HUES6 (cell line): ENCODE measurements around the gene NTRK2.

ENCODE experiments used
- H3K27ac ChIP-seq: 2 replicates; pipeline ENCODE4 v1.7.0; 2013; ENCODE audit warnings: low read depth, mild to moderate bottlenecking, low read length, inconsistent platforms
- H3K27me3 ChIP-seq: 2 replicates; pipeline ENCODE4 v1.6.1; 2013; ENCODE audit warnings: low read length; ENCODE audit not compliant: control insufficient read depth, insufficient read depth
- H3K36me3 ChIP-seq: 2 replicates; pipeline ENCODE4 v1.6.1; 2013; ENCODE audit warnings: low read length; ENCODE audit not compliant: control insufficient read depth, insufficient read depth
- H3K4me1 ChIP-seq: 2 replicates; pipeline ENCODE4 v1.6.1; 2013; ENCODE audit warnings: low read length; ENCODE audit not compliant: control insufficient read depth, insufficient read depth
- H3K4me3 ChIP-seq: 2 replicates; pipeline ENCODE4 v1.5.1; 2013; ENCODE audit warnings: low read depth, low read length
- H3K9ac ChIP-seq: one replicate; pipeline ENCODE4 v1.6.1; 2013; ENCODE audit warnings: mild to moderate bottlenecking, low read length
- H3K9me3 ChIP-seq: 2 replicates; pipeline ENCODE4 v1.6.1; 2013; ENCODE audit warnings: low read depth, low read length; ENCODE audit not compliant: control insufficient read depth, insufficient read depth

The NTRK2 gene

DNA sequence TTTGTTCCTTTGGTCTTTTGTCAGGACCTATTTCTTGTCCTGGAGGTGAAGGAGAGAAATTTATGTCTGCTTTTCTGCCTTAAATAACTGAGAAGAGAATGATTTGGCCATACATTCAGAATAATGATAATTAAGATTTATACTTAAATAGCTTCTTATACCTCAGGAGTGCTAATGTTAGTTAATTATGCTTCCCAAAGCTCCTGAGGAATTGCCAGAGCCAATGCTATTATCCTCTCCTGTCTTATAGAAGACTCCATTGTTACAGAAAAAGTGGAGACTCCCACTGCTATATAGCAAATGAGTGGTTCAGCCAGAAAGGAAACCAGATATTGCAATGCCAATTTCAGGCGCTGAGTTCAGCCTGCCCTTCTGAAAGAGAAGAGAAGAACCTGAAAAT lies 67.0 kb downstream of the NTRK2 start:
- H3K36me3 ChIP-seq = no peaks in the 10 kb centered on the region
- H3K27ac ChIP-seq = no peak overlapping the region
- no peak overlapping the region for H3K4me3 ChIP-seq
- no peak overlapping the region for H3K9ac ChIP-seq
- H3K27me3 ChIP-seq = no peaks in the 10 kb centered on the region
- H3K9me3 ChIP-seq = no peaks in the 10 kb centered on the region
- H3K4me1 ChIP-seq = peaks cover 10% of the 10 kb centered on the region; the same call in 1 of the 2 replicates

DNA sequence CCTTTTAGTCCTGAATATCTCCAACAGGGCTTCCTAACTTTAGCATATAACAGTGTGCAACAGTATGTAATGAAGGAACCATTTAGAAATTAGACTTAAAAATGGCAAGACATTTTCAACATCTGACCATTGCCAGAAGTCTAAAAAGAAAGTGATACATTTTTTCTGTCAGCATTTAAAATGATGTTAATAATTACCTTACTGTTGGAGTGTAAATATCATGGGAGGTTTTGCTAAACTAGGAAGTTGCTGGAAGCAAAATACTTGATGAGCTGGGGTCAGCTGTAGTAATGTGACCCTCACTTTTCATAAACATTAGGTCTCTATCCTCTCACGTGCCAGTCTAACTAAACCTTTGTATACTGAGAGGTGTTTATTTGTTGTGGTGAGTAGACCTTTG lies 68.8 kb downstream of the NTRK2 start:
- H3K4me3 ChIP-seq = no peak overlapping the region
- H3K36me3 ChIP-seq = no peaks in the 10 kb centered on the region
- H3K9me3 ChIP-seq = no peaks in the 10 kb centered on the region
- H3K27ac ChIP-seq = no peak overlapping the region
- peaks cover 10% of the 10 kb centered on the region; the same call in 1 of the 2 replicates for H3K4me1 ChIP-seq
- H3K9ac ChIP-seq = no peak overlapping the region
- no peaks in the 10 kb centered on the region for H3K27me3 ChIP-seq

DNA sequence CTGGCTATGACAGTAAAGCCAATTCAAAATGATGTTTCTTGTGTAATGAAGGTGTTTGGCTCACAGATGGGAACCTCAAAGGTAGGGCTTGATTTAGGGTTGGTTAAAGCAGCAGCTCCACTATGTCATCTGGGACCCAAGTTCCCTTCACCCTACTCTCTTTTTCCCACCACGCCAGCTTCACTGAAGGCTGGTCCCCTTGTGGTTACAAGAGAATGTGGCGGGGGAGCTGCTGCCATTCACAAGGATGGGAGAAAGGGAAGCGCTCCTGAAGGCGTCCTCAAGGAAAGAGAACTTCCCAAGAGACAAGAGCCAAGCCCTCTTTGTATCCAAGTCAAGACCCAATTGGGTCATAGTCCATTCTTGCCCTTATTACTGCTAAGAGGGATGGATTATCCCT lies 72.7 kb downstream of the NTRK2 start:
- H3K27ac ChIP-seq = no peak overlapping the region
- H3K36me3 ChIP-seq = no peaks in the 10 kb centered on the region
- no peak overlapping the region for H3K4me3 ChIP-seq
- no peaks in the 10 kb centered on the region for H3K27me3 ChIP-seq
- no peak overlapping the region for H3K9ac ChIP-seq
- H3K9me3 ChIP-seq = no peaks in the 10 kb centered on the region
- no peaks in the 10 kb centered on the region for H3K4me1 ChIP-seq

DNA sequence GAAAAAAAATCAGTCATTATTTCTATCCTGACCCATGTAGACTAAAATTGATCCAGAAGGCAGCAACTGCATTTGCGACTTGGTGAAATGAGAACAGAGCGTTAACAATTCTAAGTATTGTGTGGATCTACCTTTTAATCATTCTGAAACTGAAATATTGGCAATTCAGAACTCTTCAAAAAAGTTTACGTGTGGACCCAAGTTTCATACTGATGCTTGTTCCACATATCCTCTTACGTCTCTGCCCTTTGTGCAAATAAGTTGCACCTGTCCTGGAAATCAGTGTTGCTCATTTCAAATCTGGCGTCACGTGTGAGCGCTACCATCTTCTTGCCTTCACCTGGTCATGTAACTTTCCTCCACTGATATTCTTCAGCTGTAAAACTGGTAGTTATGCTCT lies 74.7 kb downstream of the NTRK2 start:
- H3K9me3 ChIP-seq = no peaks in the 10 kb centered on the region
- H3K9ac ChIP-seq = no peak overlapping the region
- H3K27me3 ChIP-seq = no peaks in the 10 kb centered on the region
- H3K27ac ChIP-seq = no peak overlapping the region
- no peak overlapping the region for H3K4me3 ChIP-seq
- H3K4me1 ChIP-seq = no peaks in the 10 kb centered on the region
- no peaks in the 10 kb centered on the region for H3K36me3 ChIP-seq

DNA sequence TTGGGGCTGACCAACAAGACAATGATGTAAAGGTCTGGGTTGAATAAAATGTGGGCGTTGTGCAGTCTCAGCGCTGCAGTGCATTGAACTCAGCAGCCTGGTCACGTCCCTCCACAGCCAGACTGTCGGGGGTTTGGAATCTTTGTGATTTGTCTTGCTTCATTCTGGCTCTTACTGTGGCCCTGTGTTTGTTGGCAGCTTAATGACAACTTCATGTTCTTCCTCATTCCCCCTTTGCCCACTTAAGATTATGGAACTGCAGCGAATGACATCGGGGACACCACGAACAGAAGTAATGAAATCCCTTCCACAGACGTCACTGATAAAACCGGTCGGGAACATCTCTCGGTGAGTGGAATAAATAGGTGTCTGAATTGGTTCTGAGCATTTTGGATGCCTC lies 75.2 kb downstream of the NTRK2 start:
- H3K36me3 ChIP-seq = no peaks in the 10 kb centered on the region

DNA sequence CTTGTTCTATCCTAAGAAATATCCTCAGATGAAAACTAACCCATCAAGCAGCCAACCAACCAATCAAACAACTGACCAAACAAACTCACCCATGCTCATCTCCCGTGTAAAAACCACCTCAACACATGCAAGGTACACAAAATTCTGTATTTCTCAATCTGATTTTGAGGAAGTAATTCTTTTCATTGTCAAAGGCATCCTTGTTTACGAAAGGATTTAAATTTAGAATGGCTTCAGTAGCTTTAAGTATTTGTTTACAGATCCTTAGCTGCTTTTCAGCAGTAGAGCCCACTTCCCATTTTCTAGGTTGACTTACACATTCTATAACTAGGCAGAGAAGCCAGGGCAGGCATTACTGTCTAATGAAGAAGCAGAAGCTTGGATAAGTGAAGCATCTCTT lies 78.6 kb downstream of the NTRK2 start:
- Histone ChIP-seq H3K36me3 (no peaks in the 10 kb centered on the region), H3K9me3 (no peaks in the 10 kb centered on the region), H3K27me3 (no peaks in the 10 kb centered on the region), H3K27ac (no peak overlapping the region), H3K4me1 (no peaks in the 10 kb centered on the region), H3K9ac (no peak overlapping the region), H3K4me3 (no peak overlapping the region)

More for the DNA sequence above, 75.2 kb downstream of the NTRK2 start:
- Histone ChIP-seq H3K4me3 (no peak overlapping the region), H3K4me1 (no peaks in the 10 kb centered on the region), H3K27ac (no peak overlapping the region), H3K9ac (no peak overlapping the region), H3K9me3 (no peaks in the 10 kb centered on the region), H3K27me3 (no peaks in the 10 kb centered on the region)

DNA sequence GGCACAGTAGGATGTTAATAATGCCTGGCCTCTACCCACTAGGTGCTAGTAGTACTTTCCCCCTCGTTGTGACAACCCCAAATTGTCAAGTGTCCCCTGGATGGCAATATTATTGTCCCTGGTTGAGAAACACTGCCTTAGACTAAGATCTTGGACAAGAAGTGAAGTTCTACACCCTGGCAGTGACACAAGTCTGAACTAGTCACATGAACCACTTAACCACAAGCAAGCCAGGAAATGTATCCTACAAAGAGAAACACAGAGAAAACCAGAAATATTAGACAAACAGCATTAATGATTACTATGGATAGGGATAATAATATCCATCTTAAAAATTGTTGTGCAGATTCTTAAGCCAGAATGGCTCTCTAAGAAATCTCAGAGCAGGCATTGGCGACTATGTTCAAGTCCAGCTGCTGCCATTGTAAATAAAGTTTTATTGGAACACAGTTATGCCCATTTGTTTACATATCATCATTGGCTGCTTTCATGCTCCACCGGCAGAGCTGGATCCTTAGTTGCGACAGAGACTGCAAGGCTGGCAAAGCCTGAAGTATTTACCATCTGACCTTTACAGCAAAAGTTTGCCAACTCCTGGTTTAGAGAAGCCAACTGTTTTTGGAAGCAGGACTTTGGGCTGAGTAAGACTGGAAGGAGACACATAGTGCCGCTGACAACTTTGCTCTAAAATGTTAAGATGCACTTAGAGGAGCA lies 80.8 kb downstream of the NTRK2 start:
- Histone ChIP-seq H3K4me3 (no peak overlapping the region), H3K27ac (no peak overlapping the region), H3K36me3 (no peaks in the 10 kb centered on the region), H3K4me1 (no peaks in the 10 kb centered on the region), H3K9me3 (no peaks in the 10 kb centered on the region), H3K9ac (no peak overlapping the region), H3K27me3 (no peaks in the 10 kb centered on the region)

DNA sequence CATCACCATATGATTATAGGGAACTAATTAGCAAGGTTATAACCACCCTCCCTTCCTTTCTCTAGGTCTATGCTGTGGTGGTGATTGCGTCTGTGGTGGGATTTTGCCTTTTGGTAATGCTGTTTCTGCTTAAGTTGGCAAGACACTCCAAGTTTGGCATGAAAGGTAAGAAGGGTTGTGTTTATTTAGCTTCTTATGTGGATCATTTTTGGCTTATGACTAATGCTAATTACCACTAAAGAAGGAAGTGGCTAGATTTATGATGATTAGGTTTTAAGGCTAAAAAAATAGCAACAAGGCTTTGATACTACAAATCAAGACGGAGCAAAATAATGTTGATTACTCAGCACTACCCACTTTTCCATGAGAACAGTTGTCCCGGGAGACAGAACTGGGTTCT lies 82.4 kb downstream of the NTRK2 start:
- Histone ChIP-seq H3K9ac (no peak overlapping the region), H3K27me3 (no peaks in the 10 kb centered on the region), H3K9me3 (no peaks in the 10 kb centered on the region), H3K36me3 (no peaks in the 10 kb centered on the region), H3K4me3 (no peak overlapping the region), H3K4me1 (no peaks in the 10 kb centered on the region), H3K27ac (no peak overlapping the region)

DNA sequence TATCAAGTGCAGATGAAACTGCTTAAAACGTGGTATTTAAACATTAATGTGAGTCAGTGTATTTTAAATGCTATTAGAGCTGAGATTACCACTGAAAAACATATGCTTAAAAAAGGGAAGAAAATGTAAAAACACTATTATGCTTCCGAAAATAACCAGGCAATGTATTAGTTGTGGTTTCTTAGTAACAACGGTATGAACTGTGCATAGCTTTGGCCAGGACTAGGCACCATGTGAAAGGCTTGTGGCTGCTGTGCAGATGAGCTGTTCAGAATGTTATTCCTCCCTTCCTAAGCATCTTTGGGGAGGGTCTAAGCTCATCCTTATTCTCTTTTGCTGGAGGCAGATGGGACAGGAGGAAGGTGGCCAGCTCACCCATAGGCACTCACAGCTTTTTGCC lies 84.9 kb downstream of the NTRK2 start:
- Histone ChIP-seq H3K27me3 (no peaks in the 10 kb centered on the region), H3K4me3 (no peak overlapping the region), H3K9ac (no peak overlapping the region), H3K27ac (no peak overlapping the region), H3K4me1 (no peaks in the 10 kb centered on the region), H3K9me3 (no peaks in the 10 kb centered on the region), H3K36me3 (no peaks in the 10 kb centered on the region)

DNA sequence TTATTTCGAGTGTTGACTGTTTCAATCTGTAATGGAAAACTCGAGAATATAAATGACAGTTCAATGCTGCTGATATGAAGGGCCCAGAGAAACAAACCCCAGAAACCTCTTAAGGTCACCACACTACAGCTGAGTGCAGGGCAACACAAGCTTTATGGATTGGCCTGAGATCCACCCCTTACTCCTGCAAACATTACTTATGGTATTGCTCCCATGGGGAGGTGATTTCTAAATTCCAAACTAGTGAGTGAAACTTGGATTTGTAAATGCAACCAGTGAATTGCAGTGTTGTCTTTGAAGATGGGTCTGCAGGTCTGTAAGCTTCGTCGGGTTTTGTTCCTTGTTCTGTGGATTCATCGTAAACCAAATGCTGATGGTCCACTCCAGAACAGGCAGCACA lies 85.4 kb downstream of the NTRK2 start:
- H3K27me3 ChIP-seq = no peaks in the 10 kb centered on the region

DNA sequence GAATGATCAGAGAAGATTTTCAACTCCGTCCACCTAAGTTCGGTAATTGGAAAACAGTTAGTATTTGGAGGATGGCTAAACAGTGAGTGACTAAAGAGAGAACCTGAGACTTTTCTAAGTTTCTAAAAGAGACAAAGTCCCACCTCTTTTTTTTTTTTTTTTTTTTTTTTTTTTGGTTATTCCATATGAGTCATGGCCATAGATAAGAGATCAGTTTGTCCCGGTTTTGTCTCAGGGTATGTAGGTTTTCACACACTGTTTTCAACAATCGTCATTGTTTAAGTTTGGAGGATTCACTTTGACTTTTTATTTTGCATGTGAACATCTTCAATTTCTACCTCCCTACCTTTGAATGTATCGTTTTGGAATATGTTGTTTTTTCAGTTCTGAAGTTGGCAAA lies 85.9 kb downstream of the NTRK2 start:
- no peaks in the 10 kb centered on the region for H3K4me1 ChIP-seq
- H3K4me3 ChIP-seq = no peak overlapping the region
- H3K9me3 ChIP-seq = no peaks in the 10 kb centered on the region
- H3K27ac ChIP-seq = no peak overlapping the region
- no peaks in the 10 kb centered on the region for H3K27me3 ChIP-seq
- no peaks in the 10 kb centered on the region for H3K36me3 ChIP-seq
- no peak overlapping the region for H3K9ac ChIP-seq

More for the DNA sequence above, 85.4 kb downstream of the NTRK2 start:
- Histone ChIP-seq H3K9me3 (no peaks in the 10 kb centered on the region), H3K4me1 (no peaks in the 10 kb centered on the region), H3K27ac (no peak overlapping the region), H3K9ac (no peak overlapping the region), H3K36me3 (no peaks in the 10 kb centered on the region), H3K4me3 (no peak overlapping the region)
